HepG2 (cell line): ENCODE data around the gene ALOX12.

Source experiments
- CHD4 ChIP-seq: fragments of 200-600 bp; sonication (generic); IDR thresholded peaks from 2 replicates; pipeline ENCODE4 v1.7.0; 2017; ENCODE audit warnings: mild to moderate bottlenecking, low read length, borderline replicate concordance
- EZH2 ChIP-seq: conservative IDR thresholded peaks from 2 replicates; pipeline ENCODE4 v1.6.1; 2012; ENCODE audit warnings: mild to moderate bottlenecking, low read depth, low read length, moderate library complexity
- JUN ChIP-seq: sonication (generic); formaldehyde crosslinking; IDR thresholded peaks from 2 replicates; pipeline ENCODE4 v1.4.0; 2020; ENCODE audit warnings: mild to moderate bottlenecking, missing genetic modification reagents
- POLR2A ChIP-seq, 2 experiments: IDR thresholded peaks; 2 replicates each; pipeline ENCODE4 v1.6.1; 2011; ENCODE audit warnings: low read depth in 2 of 2, low read length in 2 of 2, mild to moderate bottlenecking in 1 of 2, moderate library complexity in 1 of 2; ENCODE audit not compliant: insufficient read depth in 1 of 2
- POLR2AphosphoS2 ChIP-seq: IDR thresholded peaks from 2 replicates; pipeline ENCODE4 v1.6.1; 2011; ENCODE audit warnings: low read depth, low read length, improper control_type of control experiment
- SRSF1 ChIP-seq: fragments of 200-400 bp; formaldehyde crosslinking; optimal IDR thresholded peaks from 2 replicates; pipeline ENCODE3; 2017; ENCODE audit warnings: mild to moderate bottlenecking, low read depth, low read length, moderate library complexity
- ZNF766 ChIP-seq: sonication (generic); formaldehyde crosslinking; IDR thresholded peaks from 2 replicates; pipeline ENCODE4 v1.5.0; 2020; ENCODE audit warnings: missing genetic modification reagents, borderline replicate concordance
- TF ChIP-seq, protein P1 (sequence below): sonication (generic); formaldehyde crosslinking; IDR thresholded peaks from 2 replicates; pipeline ENCODE4 v1.5.0; 2020; ENCODE audit warnings: mild to moderate bottlenecking, missing genetic modification reagents, moderate library complexity

- TF ChIP-seq POLR2A (IDR thresholded peaks at IDR 0.05; ENCODE audit: insufficient read depth in 1 of 2, low read depth in 2 of 2, low read length in 2 of 2) = peak; percentile 85 to 92
- no peak for TF ChIP-seq ZNF766 (CRISPR knock-in tag)
- TF ChIP-seq, protein P1, sequence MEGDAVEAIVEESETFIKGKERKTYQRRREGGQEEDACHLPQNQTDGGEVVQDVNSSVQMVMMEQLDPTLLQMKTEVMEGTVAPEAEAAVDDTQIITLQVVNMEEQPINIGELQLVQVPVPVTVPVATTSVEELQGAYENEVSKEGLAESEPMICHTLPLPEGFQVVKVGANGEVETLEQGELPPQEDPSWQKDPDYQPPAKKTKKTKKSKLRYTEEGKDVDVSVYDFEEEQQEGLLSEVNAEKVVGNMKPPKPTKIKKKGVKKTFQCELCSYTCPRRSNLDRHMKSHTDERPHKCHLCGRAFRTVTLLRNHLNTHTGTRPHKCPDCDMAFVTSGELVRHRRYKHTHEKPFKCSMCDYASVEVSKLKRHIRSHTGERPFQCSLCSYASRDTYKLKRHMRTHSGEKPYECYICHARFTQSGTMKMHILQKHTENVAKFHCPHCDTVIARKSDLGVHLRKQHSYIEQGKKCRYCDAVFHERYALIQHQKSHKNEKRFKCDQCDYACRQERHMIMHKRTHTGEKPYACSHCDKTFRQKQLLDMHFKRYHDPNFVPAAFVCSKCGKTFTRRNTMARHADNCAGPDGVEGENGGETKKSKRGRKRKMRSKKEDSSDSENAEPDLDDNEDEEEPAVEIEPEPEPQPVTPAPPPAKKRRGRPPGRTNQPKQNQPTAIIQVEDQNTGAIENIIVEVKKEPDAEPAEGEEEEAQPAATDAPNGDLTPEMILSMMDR (CRISPR knock-in tag) = peak; percentile 81
- TF ChIP-seq CHD4 = no peak
- TF ChIP-seq JUN = peak; percentile 83; the same call in 1 of the 2 replicates
- peak; percentile 48 for TF ChIP-seq SRSF1
- no peak for TF ChIP-seq EZH2
- TF ChIP-seq POLR2AphosphoS2 = no peak
Measured at GRCh38 chr17:7014261-7014994, 18.6 kb downstream of the ALOX12 start.
